Midbrain (tissue), 1 donor: Measurements from ENCODE around the gene TECRL.

Experiments
- DNase-seq: peaks from one replicate; lab custom pipeline; 2025; lab: John Stamatoyannopoulos, UW

TECRL gene

GRCh38 chr4:64327237-64327636 is 82.0 kb downstream of the TECRL start:
- no peak for DNase-seq

- DNase-seq = no peak
Measured at GRCh38 chr4:64326507-64326906, 82.7 kb downstream of the TECRL start.

GRCh38 chr4:64306255-64306565 is 103.0 kb downstream of the TECRL start:
- no peak for DNase-seq

- no peak for DNase-seq
Measured at GRCh38 chr4:64305565-64306254, 103.5 kb downstream of the TECRL start.

- DNase-seq = no peak
Measured at GRCh38 chr4:64272432-64272831, 136.8 kb downstream of the TECRL start.

GRCh38 chr4:64271601-64272081 is 137.6 kb downstream of the TECRL start:
- no peak for DNase-seq

GRCh38 chr4:64266669-64267068 is 142.6 kb downstream of the TECRL start:
- DNase-seq = no peak

GRCh38 chr4:64266263-64266662 is 143.0 kb downstream of the TECRL start:
- DNase-seq = no peak

GRCh38 chr4:64251781-64252180 is 157.5 kb downstream of the TECRL start:
- no peak for DNase-seq

- no peak for DNase-seq
Measured at GRCh38 chr4:64250488-64250887, 158.8 kb downstream of the TECRL start.

GRCh38 chr4:64250061-64250460 is 159.2 kb downstream of the TECRL start:
- no peak for DNase-seq

- DNase-seq = no peak
Measured at GRCh38 chr4:64248186-64248585, 161.1 kb downstream of the TECRL start.

GRCh38 chr4:64230709-64231310 is 178.4 kb downstream of the TECRL start:
- DNase-seq = no peak
